Fibroblast of skin of back (primary cell): ENCODE measurements around the gene SUPT20HL2. TPM values are rescaled to one million over a fixed set of nuclear protein-coding genes. Genes with fewer than 3 reads are reported as not detected.
A peak's percentile ranks its signal among the peaks of the same experiment; 100 is the strongest.
"Not testable (repeated sequence)": the region's sequence is repeated elsewhere in the genome, so short reads cannot be mapped to it uniquely, and the experiment has no call there.

Experiments
- DNase-seq: peaks from one replicate; pipeline ENCODE4 v3.0.0-alpha.2; 2013
- polyA plus RNA-seq, 2 experiments: library from polyadenylated mRNA; unstranded; fragments of 120-200 nt; gene quantifications; one replicate each; pipeline ENCODE4 v1.2.1, GENCODE V29; 2013; ENCODE audit not compliant: insufficient read length in 2 of 2

The SUPT20HL2 gene
- polyA plus RNA-seq (2013, experiment 1 of 2; ENCODE audit: insufficient read length): not detected
- not detected for polyA plus RNA-seq (2013, experiment 2 of 2; ENCODE audit: insufficient read length)

- DNase-seq: no peak
Observed at GRCh38 chrX:24314019-24314635, at the start of gene SUPT20HL2. TSS of gene SUPT20HL2 (minus strand) at chrX:24314069. CDS start at chrX:24313315, 754 bp downstream.

GRCh38 chrX:24362089-24362745 lies 48.3 kb upstream of the SUPT20HL2 start:
- not testable (repeated sequence) for DNase-seq

- no peak for DNase-seq
Observed at GRCh38 chrX:24360272-24360671, 46.4 kb upstream of the SUPT20HL2 start, which contains the start of gene SUPT20HL1. TSS of gene SUPT20HL1 (plus strand) at chrX:24360639. CDS start at chrX:24362761, 2,122 bp downstream.

- peak; percentile 46 for DNase-seq
Observed at GRCh38 chrX:24357106-24357505, 43.2 kb upstream of the SUPT20HL2 start.

GRCh38 chrX:24355095-24355494 lies 41.2 kb upstream of the SUPT20HL2 start:
- peak; percentile 20 for DNase-seq

- no peak for DNase-seq
Observed at GRCh38 chrX:24350217-24350616, 36.3 kb upstream of the SUPT20HL2 start.

- DNase-seq: no peak
Observed at GRCh38 chrX:24347881-24348280, 34.0 kb upstream of the SUPT20HL2 start.

- no peak for DNase-seq
Observed at GRCh38 chrX:24343719-24344118, 29.9 kb upstream of the SUPT20HL2 start.

GRCh38 chrX:24341795-24342194 lies 27.9 kb upstream of the SUPT20HL2 start:
- peak; percentile 87 for DNase-seq

GRCh38 chrX:24340501-24340900 lies 26.6 kb upstream of the SUPT20HL2 start:
- no peak for DNase-seq

GRCh38 chrX:24339911-24340310 lies 26.0 kb upstream of the SUPT20HL2 start:
- peak; percentile 31 for DNase-seq

GRCh38 chrX:24335871-24336270 lies 22.0 kb upstream of the SUPT20HL2 start:
- DNase-seq: peak; percentile 58

GRCh38 chrX:24334461-24334860 lies 20.6 kb upstream of the SUPT20HL2 start:
- DNase-seq: peak; percentile 28

GRCh38 chrX:24333371-24333770 lies 19.5 kb upstream of the SUPT20HL2 start:
- peak; percentile 66 for DNase-seq

GRCh38 chrX:24332878-24333277 lies 19.0 kb upstream of the SUPT20HL2 start:
- peak; percentile 58 for DNase-seq

GRCh38 chrX:24325231-24325630 lies 11.4 kb upstream of the SUPT20HL2 start:
- no peak for DNase-seq

- no peak for DNase-seq
Observed at GRCh38 chrX:24321741-24322395, 8.0 kb upstream of the SUPT20HL2 start.

- DNase-seq: no peak
Observed at GRCh38 chrX:24317567-24317966, 3.7 kb upstream of the SUPT20HL2 start.

GRCh38 chrX:24316111-24316510 lies 2.2 kb upstream of the SUPT20HL2 start:
- no peak for DNase-seq

- DNase-seq: not testable (repeated sequence)
Observed at GRCh38 chrX:24312249-24312607, 1.6 kb downstream of the SUPT20HL2 start.

- DNase-seq: not testable (repeated sequence)
Observed at GRCh38 chrX:24311507-24312248, 2.2 kb downstream of the SUPT20HL2 start.

GRCh38 chrX:24310916-24311315 lies 3.0 kb downstream of the SUPT20HL2 start:
- DNase-seq: not testable (repeated sequence)
